Measurements from ENCODE around the gene PCSK2.

PCSK2 gene

GRCh38 chr20:17287503-17287902 is 60.7 kb downstream of the PCSK2 start:
- H3K4me3 ChIP-seq (ENCODE audit: low read depth, low read length): no peak overlapping the region
- in situ Hi-C loops (cut with HindIII; ENCODE audit: low sequenced_read_pairs): no loop called here
- TF ChIP-seq CTCF (IDR thresholded peaks at IDR 0.05; ENCODE audit: low read depth, low read length, missing control alignments): no peak
- no peak for DNase-seq (ENCODE audit: low read depth)

- in situ Hi-C loops (cut with HindIII; ENCODE audit: low sequenced_read_pairs): no loop called here
- TF ChIP-seq CTCF (IDR thresholded peaks at IDR 0.05; ENCODE audit: low read depth, low read length, missing control alignments): no peak
These were observed 61.2 kb downstream of the PCSK2 start for GRCh38 chr20:17287998-17288397.

GRCh38 chr20:17295151-17295726 is 68.4 kb downstream of the PCSK2 start:
- TF ChIP-seq CTCF (IDR thresholded peaks at IDR 0.05; ENCODE audit: low read depth, low read length, missing control alignments): no peak
- H3K4me3 ChIP-seq (ENCODE audit: low read depth, low read length): no peak overlapping the region
- in situ Hi-C loops (cut with HindIII; ENCODE audit: low sequenced_read_pairs): no loop called here
- DNase-seq (ENCODE audit: low read depth): no peak

More at GRCh38 chr20:17287998-17288397, 61.2 kb downstream of the PCSK2 start:
- no peak overlapping the region for H3K4me3 ChIP-seq (ENCODE audit: low read depth, low read length)
- no peak for DNase-seq (ENCODE audit: low read depth)

- DNase-seq (ENCODE audit: low read depth): no peak
- TF ChIP-seq CTCF (IDR thresholded peaks at IDR 0.05; ENCODE audit: low read depth, low read length, missing control alignments): no peak
- no peak overlapping the region for H3K4me3 ChIP-seq (ENCODE audit: low read depth, low read length)
- in situ Hi-C loops (cut with HindIII; ENCODE audit: low sequenced_read_pairs): no loop called here
These were observed 69.2 kb downstream of the PCSK2 start for GRCh38 chr20:17295991-17296390.

- no peak for TF ChIP-seq CTCF (IDR thresholded peaks at IDR 0.05; ENCODE audit: low read depth, low read length, missing control alignments)
- DNase-seq (ENCODE audit: low read depth): no peak
- in situ Hi-C loops (cut with HindIII; ENCODE audit: low sequenced_read_pairs): no loop called here
- no peak overlapping the region for H3K4me3 ChIP-seq (ENCODE audit: low read depth, low read length)
These were observed 71.3 kb downstream of the PCSK2 start for GRCh38 chr20:17298171-17298570.

- TF ChIP-seq CTCF (IDR thresholded peaks at IDR 0.05; ENCODE audit: low read depth, low read length, missing control alignments): no peak
- no peak for DNase-seq (ENCODE audit: low read depth)
- in situ Hi-C loops (cut with HindIII; ENCODE audit: low sequenced_read_pairs): no loop called here
- H3K4me3 ChIP-seq (ENCODE audit: low read depth, low read length): no peak overlapping the region
These were observed 71.9 kb downstream of the PCSK2 start for GRCh38 chr20:17298751-17299150.
